HepG2 (cell line): ENCODE results near the gene AFF4. TPM values are rescaled to one million over a fixed set of nuclear protein-coding genes. Genes with fewer than 3 reads are reported as not detected.

ENCODE experiments used
- FOXK1 ChIP-seq: sonication (generic); formaldehyde crosslinking; IDR thresholded peaks from 2 replicates; pipeline ENCODE4 v1.4.0; 2020; ENCODE audit warnings: low read depth, missing genetic modification reagents, borderline replicate concordance
- FOXO1 ChIP-seq: sonication (generic); formaldehyde crosslinking; IDR thresholded peaks from 2 replicates; pipeline ENCODE4 v1.4.0; 2020; ENCODE audit warnings: missing genetic modification reagents
- FOXP1 ChIP-seq, 2 experiments: fragments of 450-650 bp in 1 of 2; IDR thresholded peaks; 2 replicates each; pipeline ENCODE4 v1.6.1; 2017 to 2018; ENCODE audit warnings: antibody characterized with exemption in 1 of 2
- HBP1 ChIP-seq: IDR thresholded peaks from 2 replicates; pipeline ENCODE4 v1.6.1; 2016; ENCODE audit warnings: low read depth, control low read depth
- HMG20B ChIP-seq: conservative IDR thresholded peaks from 2 replicates; pipeline ENCODE4 v1.6.1; 2016; ENCODE audit warnings: missing genetic modification reagents, missing compliant biosample characterization
- HNF1B ChIP-seq: sonication (generic); formaldehyde crosslinking; IDR thresholded peaks from 2 replicates; pipeline ENCODE4 v1.5.1; 2020; ENCODE audit warnings: mild to moderate bottlenecking, moderate library complexity, missing genetic modification reagents
- HNF4A ChIP-seq: sonication (generic); formaldehyde crosslinking; IDR thresholded peaks from 2 replicates; pipeline ENCODE4 v1.4.0; 2020; ENCODE audit warnings: missing genetic modification reagents
- HNF4G ChIP-seq, 2 experiments: sonication (generic) in 1 of 2; formaldehyde crosslinking in 1 of 2; IDR thresholded peaks; 2 replicates each; pipeline versions ENCODE4 v1.4.0 to v1.6.1; 2011 to 2020; ENCODE audit warnings: borderline replicate concordance in 2 of 2, low read depth in 2 of 2, mild to moderate bottlenecking in 2 of 2, low read length in 1 of 2, missing genetic modification reagents in 1 of 2, moderate library complexity in 1 of 2
- MED1 ChIP-seq: sonication (generic); formaldehyde crosslinking; IDR thresholded peaks from 2 replicates; pipeline ENCODE4 v1.4.0; 2020; ENCODE audit warnings: missing genetic modification reagents
- MED13 ChIP-seq: sonication (generic); formaldehyde crosslinking; IDR thresholded peaks from 2 replicates; pipeline ENCODE4 v1.5.0; 2020; ENCODE audit warnings: missing genetic modification reagents
- NFIC ChIP-seq: IDR thresholded peaks from 2 replicates; pipeline ENCODE4 v1.6.1; 2012; ENCODE audit warnings: mild to moderate bottlenecking, low read length, inconsistent platforms
- NR2F2 ChIP-seq: IDR thresholded peaks from 2 replicates; pipeline ENCODE4 v1.6.1; 2012; ENCODE audit warnings: low read depth, inconsistent platforms, borderline replicate concordance
- SALL1 ChIP-seq: sonication (generic); formaldehyde crosslinking; IDR thresholded peaks from 2 replicates; pipeline ENCODE4 v1.8.0; 2022; ENCODE audit warnings: mild to moderate bottlenecking, missing genetic modification reagents
- SKIL ChIP-seq: sonication (generic); formaldehyde crosslinking; IDR thresholded peaks from 2 replicates; pipeline ENCODE4 v1.8.0; 2022; ENCODE audit warnings: missing genetic modification reagents, mild to moderate bottlenecking, moderate library complexity, borderline replicate concordance
- ZBTB7B ChIP-seq: sonication (generic); formaldehyde crosslinking; IDR thresholded peaks from 2 replicates; pipeline ENCODE4 v1.4.0; 2020; ENCODE audit warnings: missing genetic modification reagents
- ZNF124 ChIP-seq: sonication (generic); formaldehyde crosslinking; IDR thresholded peaks from 2 replicates; pipeline ENCODE4 v1.4.0; 2020; ENCODE audit warnings: missing genetic modification reagents
- ZNF441 ChIP-seq: sonication (generic); formaldehyde crosslinking; IDR thresholded peaks from 2 replicates; pipeline ENCODE4 v1.7.0; 2021; ENCODE audit warnings: missing genetic modification reagents, borderline replicate concordance
- polyA plus RNA-seq, 8 experiments: library from polyadenylated mRNA; depleted of rRNA in 3 of 8; stranded (reverse) in 7 of 8; unstranded in 1 of 8; fragments of >200 nt; fragmentation: Illumina TruSeq in 4 of 8; extraction: Trizol in 4 of 8; gene quantifications; 2 replicates each; pipeline versions ENCODE4 v1.2.1 to v1.2.3, GENCODE V29; 2011 to 2016; ENCODE audit warnings: low read depth in 4 of 8, missing spikeins in 1 of 8, mixed read lengths in 1 of 8; ENCODE audit not compliant: insufficient read depth in 1 of 8
- total RNA-seq, 5 experiments: library from RNA; depleted of rRNA; stranded (reverse); fragments of >200 nt; fragmentation: Illumina TruSeq; extraction: Trizol; gene quantifications; 2 replicates each; pipeline ENCODE4 v1.2.3, GENCODE V29; 2016; ENCODE audit warnings: low read depth in 1 of 5
- TF ChIP-seq, protein P1 (sequence below): sonication (generic); formaldehyde crosslinking; IDR thresholded peaks from 2 replicates; pipeline ENCODE4 v1.4.0; 2020; ENCODE audit warnings: missing genetic modification reagents, borderline replicate concordance
- TF ChIP-seq, protein P2 (sequence below): IDR thresholded peaks from 2 replicates; pipeline ENCODE4 v1.6.1; 2018; ENCODE audit warnings: missing genetic modification reagents, mild to moderate bottlenecking, missing compliant biosample characterization

AFF4 gene
- total and polyA plus RNA-seq, 2 of the 13 experiments (the other 11 are each of a cell fraction or from before 2014, with no cell fraction given) = 22.1 to 25.5 TPM

- peak; percentile 75; the same call in 1 of the 2 replicates for TF ChIP-seq NFIC
- peak; percentile 55; the same call in 1 of the 2 replicates for TF ChIP-seq HNF1B
- TF ChIP-seq, protein P1, sequence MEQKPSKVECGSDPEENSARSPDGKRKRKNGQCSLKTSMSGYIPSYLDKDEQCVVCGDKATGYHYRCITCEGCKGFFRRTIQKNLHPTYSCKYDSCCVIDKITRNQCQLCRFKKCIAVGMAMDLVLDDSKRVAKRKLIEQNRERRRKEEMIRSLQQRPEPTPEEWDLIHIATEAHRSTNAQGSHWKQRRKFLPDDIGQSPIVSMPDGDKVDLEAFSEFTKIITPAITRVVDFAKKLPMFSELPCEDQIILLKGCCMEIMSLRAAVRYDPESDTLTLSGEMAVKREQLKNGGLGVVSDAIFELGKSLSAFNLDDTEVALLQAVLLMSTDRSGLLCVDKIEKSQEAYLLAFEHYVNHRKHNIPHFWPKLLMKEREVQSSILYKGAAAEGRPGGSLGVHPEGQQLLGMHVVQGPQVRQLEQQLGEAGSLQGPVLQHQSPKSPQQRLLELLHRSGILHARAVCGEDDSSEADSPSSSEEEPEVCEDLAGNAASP (CRISPR knock-in tag) = peak; percentile 41; the same call in 1 of the 2 replicates
- peak; percentile 77 for TF ChIP-seq HNF4G (IDR thresholded peaks at IDR 0.05; ENCODE audit: borderline replicate concordance, low read depth, low read length)
- 0 out of 2 replicates have a peak, but pooled peaks have one; percentile 49 for TF ChIP-seq HNF4G (CRISPR knock-in tag; IDR thresholded peaks at IDR 0.05; ENCODE audit: borderline replicate concordance, low read depth)
- TF ChIP-seq MED13 = peak; percentile 37; the same call in 1 of the 2 replicates
- TF ChIP-seq HMG20B (CRISPR knock-in tag) = peak; percentile 86
- peak; percentile 43; the same call in 1 of the 2 replicates for TF ChIP-seq ZNF441 (CRISPR knock-in tag)
- 0 out of 2 replicates have a peak, but pooled peaks have one; percentile 44 for TF ChIP-seq SKIL (CRISPR knock-in tag)
- 0 out of 2 replicates have a peak, but pooled peaks have one; percentile 6 for TF ChIP-seq HBP1
- TF ChIP-seq FOXO1 (CRISPR knock-in tag) = peak; percentile 80; the same call in 1 of the 2 replicates
- TF ChIP-seq SALL1 = peak; percentile 64
- TF ChIP-seq ZNF124 (CRISPR knock-in tag) = peak; percentile 76
- peak; percentile 28; the same call in 1 of the 2 replicates for TF ChIP-seq FOXK1
- peak; percentile 76 for TF ChIP-seq NR2F2
- TF ChIP-seq, protein P2, sequence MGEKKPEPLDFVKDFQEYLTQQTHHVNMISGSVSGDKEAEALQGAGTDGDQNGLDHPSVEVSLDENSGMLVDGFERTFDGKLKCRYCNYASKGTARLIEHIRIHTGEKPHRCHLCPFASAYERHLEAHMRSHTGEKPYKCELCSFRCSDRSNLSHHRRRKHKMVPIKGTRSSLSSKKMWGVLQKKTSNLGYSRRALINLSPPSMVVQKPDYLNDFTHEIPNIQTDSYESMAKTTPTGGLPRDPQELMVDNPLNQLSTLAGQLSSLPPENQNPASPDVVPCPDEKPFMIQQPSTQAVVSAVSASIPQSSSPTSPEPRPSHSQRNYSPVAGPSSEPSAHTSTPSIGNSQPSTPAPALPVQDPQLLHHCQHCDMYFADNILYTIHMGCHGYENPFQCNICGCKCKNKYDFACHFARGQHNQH = peak; percentile 65; the same call in 1 of the 2 replicates
- TF ChIP-seq HNF4A (CRISPR knock-in tag) = peak; percentile 84
- no peak for TF ChIP-seq FOXP1 (IDR thresholded peaks at IDR 0.05)
- TF ChIP-seq FOXP1 (CRISPR knock-in tag; IDR thresholded peaks at IDR 0.05) = peak; percentile 53
- TF ChIP-seq ZBTB7B (CRISPR knock-in tag) = peak; percentile 17; the same call in 1 of the 2 replicates
- TF ChIP-seq MED1 = peak; percentile 96
Measured at GRCh38 chr5:132839426-132840301, 123.8 kb downstream of the AFF4 start (continued).
